ENCODE results near the gene RIPOR3.

RIPOR3 gene

GRCh38 chr20:50588034-50588736 is 103.2 kb downstream of the RIPOR3 start:
- TF ChIP-seq EZH2phosphoT487 (IDR thresholded peaks at IDR 0.05; ENCODE audit: low read depth), result no peak
- peak; percentile 100 for TF ChIP-seq CTCF (IDR thresholded peaks at IDR 0.05; ENCODE audit: low read depth, low read length)
- no peaks in the 10 kb centered on the region for H3K9me3 ChIP-seq (ENCODE audit: insufficient read depth, low read length)

GRCh38 chr20:50587291-50587961 is 103.9 kb downstream of the RIPOR3 start:
- Histone ChIP-seq H3K4me2 (ENCODE audit: low read length) (no peak overlapping the region), H3K36me3 (replicated peaks; ENCODE audit: low read depth, low read length) (peaks cover 77% of the 10 kb centered on the region), H3K79me2 (ENCODE audit: low read length) (peaks cover 10% of the 10 kb centered on the region)

More at GRCh38 chr20:50588034-50588736, 103.2 kb downstream of the RIPOR3 start:
- no peaks in the 10 kb centered on the region for H3K27me3 ChIP-seq (ENCODE audit: low read depth, low read length)
- H3K4me2 ChIP-seq (ENCODE audit: low read length), result no peak overlapping the region
- peaks cover 73% of the 10 kb centered on the region for H3K36me3 ChIP-seq (replicated peaks; ENCODE audit: low read depth, low read length)
- peaks cover 4% of the 10 kb centered on the region; the same call in 1 of the 2 replicates for H3K79me2 ChIP-seq (ENCODE audit: low read length)
- no peak overlapping the region for H2AFZ ChIP-seq (ENCODE audit: low read depth, low read length)
- H3K4me1 ChIP-seq (ENCODE audit: low read length), result no peaks in the 10 kb centered on the region
- H3K4me3 ChIP-seq (ENCODE audit: low read length), result no peak overlapping the region
- H4K20me1 ChIP-seq (ENCODE audit: insufficient read depth, low read length), result peaks cover 24% of the 10 kb centered on the region
- no peak overlapping the region for H3K9ac ChIP-seq (ENCODE audit: low read length)
- H3K27ac ChIP-seq (ENCODE audit: low read length), result no peak overlapping the region

GRCh38 chr20:50586531-50587232 is 104.7 kb downstream of the RIPOR3 start:
- H3K27ac ChIP-seq (ENCODE audit: low read length), result no peak overlapping the region
- no peak for TF ChIP-seq EZH2phosphoT487 (IDR thresholded peaks at IDR 0.05; ENCODE audit: low read depth)
- no peak for TF ChIP-seq CTCF (IDR thresholded peaks at IDR 0.05; ENCODE audit: low read depth, low read length)
- peaks cover 18% of the 10 kb centered on the region for H3K79me2 ChIP-seq (ENCODE audit: low read length)
- H4K20me1 ChIP-seq (ENCODE audit: insufficient read depth, low read length), result peaks cover 37% of the 10 kb centered on the region
- H3K4me1 ChIP-seq (ENCODE audit: low read length), result peaks cover 11% of the 10 kb centered on the region
- H3K9me3 ChIP-seq (ENCODE audit: insufficient read depth, low read length), result no peaks in the 10 kb centered on the region
- H3K4me2 ChIP-seq (ENCODE audit: low read length), result no peak overlapping the region
- no peak overlapping the region for H2AFZ ChIP-seq (ENCODE audit: low read depth, low read length)
- H3K9ac ChIP-seq (ENCODE audit: low read length), result no peak overlapping the region
- no peaks in the 10 kb centered on the region for H3K27me3 ChIP-seq (ENCODE audit: low read depth, low read length)
- H3K36me3 ChIP-seq (replicated peaks; ENCODE audit: low read depth, low read length), result peaks cover 84% of the 10 kb centered on the region
- no peak overlapping the region for H3K4me3 ChIP-seq (ENCODE audit: low read length)

More at GRCh38 chr20:50587291-50587961, 103.9 kb downstream of the RIPOR3 start:
- H4K20me1 ChIP-seq (ENCODE audit: insufficient read depth, low read length), result peaks cover 31% of the 10 kb centered on the region
- H3K27me3 ChIP-seq (ENCODE audit: low read depth, low read length), result no peaks in the 10 kb centered on the region
- no peaks in the 10 kb centered on the region for H3K9me3 ChIP-seq (ENCODE audit: insufficient read depth, low read length)
- no peak overlapping the region for H3K27ac ChIP-seq (ENCODE audit: low read length)
- H3K4me3 ChIP-seq (ENCODE audit: low read length), result no peak overlapping the region
- H3K4me1 ChIP-seq (ENCODE audit: low read length), result peaks cover 4% of the 10 kb centered on the region
- no peak for TF ChIP-seq CTCF (IDR thresholded peaks at IDR 0.05; ENCODE audit: low read depth, low read length)
- TF ChIP-seq EZH2phosphoT487 (IDR thresholded peaks at IDR 0.05; ENCODE audit: low read depth), result no peak
- no peak overlapping the region for H2AFZ ChIP-seq (ENCODE audit: low read depth, low read length)
- H3K9ac ChIP-seq (ENCODE audit: low read length), result no peak overlapping the region

GRCh38 chr20:50585678-50586077 is 105.7 kb downstream of the RIPOR3 start:
- peaks cover 21% of the 10 kb centered on the region for H3K4me1 ChIP-seq (ENCODE audit: low read length)
- peaks cover 88% of the 10 kb centered on the region for H3K36me3 ChIP-seq (replicated peaks; ENCODE audit: low read depth, low read length)
- no peak for TF ChIP-seq EZH2phosphoT487 (IDR thresholded peaks at IDR 0.05; ENCODE audit: low read depth)
- no peak for TF ChIP-seq CTCF (IDR thresholded peaks at IDR 0.05; ENCODE audit: low read depth, low read length)
- no peak overlapping the region for H3K4me2 ChIP-seq (ENCODE audit: low read length)
- no peak overlapping the region for H2AFZ ChIP-seq (ENCODE audit: low read depth, low read length)
- no peaks in the 10 kb centered on the region for H3K9me3 ChIP-seq (ENCODE audit: insufficient read depth, low read length)
- H3K27me3 ChIP-seq (ENCODE audit: low read depth, low read length), result no peaks in the 10 kb centered on the region
- no peak overlapping the region for H3K4me3 ChIP-seq (ENCODE audit: low read length)
- H3K27ac ChIP-seq (ENCODE audit: low read length), result no peak overlapping the region
- H3K79me2 ChIP-seq (ENCODE audit: low read length), result peaks cover 26% of the 10 kb centered on the region
- peaks cover 43% of the 10 kb centered on the region for H4K20me1 ChIP-seq (ENCODE audit: insufficient read depth, low read length)
- no peak overlapping the region for H3K9ac ChIP-seq (ENCODE audit: low read length)

Measured in OCI-LY3 (cell line).